Germinal center (tissue), 1 donor: ENCODE measurements around the gene FARS2.
"Not testable (repeated sequence)": the region's sequence is repeated elsewhere in the genome, so short reads cannot be mapped to it uniquely, and the experiment has no call there.

ENCODE experiments used
- DNase-seq: peaks from one replicate; pipeline ENCODE4 v3.0.0; 2012; ENCODE audit warnings: mixed read lengths, low spot score

Gene FARS2

DNA sequence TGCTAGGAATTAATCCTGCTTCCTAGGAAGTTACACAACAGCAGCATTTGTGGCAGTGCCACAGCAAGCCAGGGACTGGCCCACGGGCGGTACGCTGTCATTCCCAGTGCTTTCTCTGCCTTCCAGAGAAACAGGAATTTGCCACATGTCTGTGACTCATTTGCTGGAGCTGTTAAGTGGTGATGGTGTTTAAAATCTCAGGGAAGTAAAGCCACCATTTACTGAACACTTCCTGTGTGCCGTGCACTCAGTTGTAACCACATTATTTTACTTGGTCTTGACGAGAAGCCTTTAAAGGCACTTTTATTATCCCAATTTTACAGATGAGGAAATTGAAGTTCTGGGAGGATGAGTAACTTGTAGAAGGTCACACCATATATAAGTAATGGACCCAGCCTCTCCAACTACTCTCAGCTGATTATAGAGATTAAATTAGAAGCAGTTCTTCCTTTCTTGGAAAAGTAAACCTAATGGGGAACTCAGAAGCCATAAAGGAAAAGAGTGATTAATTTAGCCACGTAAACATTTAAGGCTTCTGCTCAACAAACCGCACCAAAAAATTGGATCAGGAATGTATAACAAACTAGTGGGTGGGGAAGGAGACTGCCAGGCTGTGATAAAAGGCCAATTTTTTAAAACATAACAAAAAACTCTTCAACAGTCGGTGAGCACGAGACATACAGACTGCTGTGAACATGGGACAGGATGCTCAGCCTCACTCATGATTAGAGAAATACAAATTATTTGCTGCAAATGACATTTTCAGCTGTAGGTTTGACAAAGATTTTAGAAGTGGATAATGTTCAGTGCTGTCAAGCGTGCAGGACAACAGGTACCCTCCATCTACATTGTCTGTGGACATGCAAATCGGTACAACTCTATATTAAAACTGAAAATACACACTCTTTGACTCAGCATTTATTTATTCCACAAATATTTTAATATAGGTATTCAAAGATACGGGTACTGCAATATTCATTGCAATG is 434.2 kb downstream of the FARS2 start:
- peak; percentile 63 for DNase-seq

DNA sequence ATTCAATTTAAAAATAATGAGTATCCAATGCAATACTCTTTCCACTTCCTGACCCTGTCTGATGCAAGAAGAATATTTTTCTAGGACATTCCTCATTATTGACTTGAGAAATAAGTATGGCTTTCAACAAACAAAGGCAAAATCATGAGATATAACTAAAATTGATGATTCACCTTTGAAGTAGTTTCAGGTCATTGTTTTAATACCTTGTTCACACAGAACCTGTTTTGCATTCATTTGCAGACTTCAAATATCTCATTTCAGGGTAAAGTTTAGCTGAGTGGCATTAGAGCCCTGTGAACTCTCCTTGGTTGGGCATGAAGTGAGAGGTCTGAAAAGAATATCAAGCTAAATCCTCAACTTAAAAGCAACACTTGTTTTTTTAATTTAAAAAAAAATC is 436.2 kb downstream of the FARS2 start:
- no peak for DNase-seq

DNA sequence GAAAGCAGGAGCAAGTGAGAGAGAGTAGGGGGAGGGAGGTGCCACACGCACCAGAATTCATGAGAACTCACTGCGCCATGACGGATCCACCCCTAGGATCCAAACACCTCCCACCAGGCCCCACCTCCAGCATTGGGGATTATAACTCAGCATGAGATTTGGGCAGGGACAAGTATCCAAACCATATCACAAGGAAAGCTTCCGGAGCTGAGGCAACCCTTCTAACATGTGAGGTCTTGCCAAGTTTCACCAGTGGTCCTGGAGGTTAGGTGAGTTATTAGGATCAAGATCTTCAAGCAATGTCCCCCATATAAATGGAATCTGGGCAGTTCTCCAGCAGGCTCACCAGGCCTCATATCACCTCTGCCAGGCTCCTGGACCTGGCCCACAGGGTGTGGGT is 437.0 kb downstream of the FARS2 start:
- no peak for DNase-seq

GRCh38 chr6:5699064-5699463 is 437.8 kb downstream of the FARS2 start:
- DNase-seq, result not testable (repeated sequence)

DNA sequence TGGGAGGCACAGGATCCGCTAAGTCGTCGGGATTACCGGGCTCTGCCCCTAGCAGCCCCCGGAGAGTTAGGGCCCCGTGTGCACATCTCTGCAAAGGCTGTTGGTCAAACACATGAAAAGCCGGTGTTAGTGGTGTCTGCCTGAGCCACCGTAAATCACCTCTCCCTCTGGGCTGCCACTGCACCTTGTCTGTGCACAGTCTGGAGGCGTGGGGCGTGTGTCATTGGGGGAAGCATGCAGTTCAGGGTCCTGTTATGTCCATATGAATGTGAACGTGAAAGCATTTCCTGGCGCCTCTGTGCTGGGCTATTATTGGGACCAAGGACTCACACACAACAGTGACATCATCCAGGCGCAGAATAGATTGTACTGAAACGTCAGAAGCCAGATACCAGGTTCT is 439.9 kb downstream of the FARS2 start:
- DNase-seq, result no peak

- no peak for DNase-seq
Measured at GRCh38 chr6:5704708-5705107, 443.4 kb downstream of the FARS2 start.

- no peak for DNase-seq
Measured at GRCh38 chr6:5705252-5705651, 443.9 kb downstream of the FARS2 start.

DNA sequence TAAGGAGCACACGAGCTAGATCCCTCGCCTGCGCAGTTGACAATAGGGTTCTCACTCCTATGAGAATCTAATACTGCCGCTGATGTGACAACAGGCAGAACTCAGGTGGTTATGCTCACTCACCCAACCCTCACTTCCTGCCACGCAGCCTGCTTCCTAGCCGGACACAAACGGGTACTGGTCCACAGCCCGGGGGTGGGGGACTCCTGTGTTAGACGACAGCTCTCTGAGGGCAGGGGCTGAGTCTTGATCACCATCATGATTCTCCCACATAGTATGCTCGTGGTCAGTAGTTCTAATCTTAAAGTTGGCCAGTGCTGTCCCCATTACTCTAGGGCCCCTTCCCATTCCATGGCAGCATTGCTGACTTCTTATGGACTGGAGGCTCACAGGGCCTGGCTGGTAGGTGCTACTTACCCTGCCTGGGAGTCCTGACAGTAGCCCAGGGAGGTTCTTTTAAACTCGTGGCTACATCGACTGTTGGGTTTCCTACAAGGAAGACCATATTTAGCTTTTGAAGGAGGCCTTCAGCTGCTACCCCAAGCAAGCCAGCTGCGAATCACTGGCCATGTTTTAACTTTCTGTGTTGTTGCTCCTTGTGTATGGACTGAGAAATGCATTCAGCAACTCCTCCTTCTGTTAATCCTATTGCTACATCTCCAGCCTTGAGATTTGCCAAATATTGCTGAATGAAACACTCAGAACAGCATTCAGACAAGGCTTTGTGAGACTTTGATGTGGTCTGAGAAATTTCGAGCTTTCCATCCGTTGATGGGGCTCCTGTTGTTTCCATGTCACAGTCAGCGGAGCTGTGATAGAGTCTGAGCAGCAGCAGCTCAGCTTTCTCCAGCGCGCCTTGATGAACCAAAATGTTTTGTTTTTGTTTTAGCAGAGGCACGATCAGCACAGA is 445.1 kb downstream of the FARS2 start:
- no peak for DNase-seq

DNA sequence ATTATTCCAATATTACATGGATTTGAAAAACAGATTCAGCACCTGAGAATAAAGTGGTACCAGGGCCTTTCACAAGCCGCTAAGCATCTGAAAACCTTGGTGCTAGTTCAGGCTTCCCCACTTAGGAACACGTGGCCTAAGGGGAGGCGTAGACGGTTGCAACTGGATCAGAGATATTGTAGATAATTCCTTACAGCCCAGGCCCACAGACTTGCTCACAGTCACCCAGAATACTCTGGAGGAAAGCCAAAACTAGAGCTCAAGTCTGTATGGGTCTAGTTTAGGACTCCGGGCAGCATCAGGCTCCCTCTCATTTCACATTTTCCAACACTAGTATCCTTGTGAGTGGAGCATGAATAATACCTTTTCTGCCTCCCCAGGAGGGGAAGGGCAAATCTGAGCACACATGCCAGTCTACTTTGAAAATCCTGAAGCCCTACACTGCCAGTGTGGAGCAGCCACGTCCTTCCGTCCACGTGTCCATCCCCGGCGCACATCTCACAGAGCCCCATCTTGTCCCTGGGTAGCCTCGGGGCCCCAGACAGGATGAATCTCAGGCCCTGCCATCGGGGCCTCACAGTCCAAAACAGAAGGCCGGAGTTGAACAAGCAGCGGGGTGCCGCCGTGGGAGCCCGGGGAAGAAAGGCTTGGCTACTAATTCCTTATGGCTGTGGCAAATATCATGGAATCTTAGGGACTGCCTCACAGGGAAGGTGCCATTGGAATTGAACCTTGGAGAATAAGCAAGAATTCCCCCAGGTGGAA is 446.1 kb downstream of the FARS2 start:
- no peak for DNase-seq

DNA sequence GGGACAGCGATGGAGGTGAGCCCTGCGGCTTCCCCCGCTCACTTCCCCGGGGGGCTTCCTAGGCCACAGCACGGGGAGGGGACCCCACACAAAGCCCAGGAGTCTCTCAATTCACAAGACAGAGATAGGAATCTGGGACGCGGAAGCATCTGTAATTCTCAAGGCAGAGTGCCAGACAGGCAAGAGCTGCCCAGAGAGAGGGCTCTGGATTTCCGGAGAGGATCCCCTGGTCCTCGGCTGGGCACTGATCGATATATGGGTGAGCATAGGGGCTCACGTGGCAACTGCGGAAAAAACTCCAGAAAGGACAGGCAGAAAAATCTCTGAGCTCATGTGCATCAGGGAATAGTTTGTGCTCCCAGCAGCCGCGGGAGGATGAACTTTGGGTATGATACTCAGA is 449.2 kb downstream of the FARS2 start:
- DNase-seq, result no peak

- DNase-seq, result no peak
Measured at GRCh38 chr6:5710936-5711335, 449.6 kb downstream of the FARS2 start.

- DNase-seq, result no peak
Measured at GRCh38 chr6:5712349-5713215, 451.3 kb downstream of the FARS2 start.

GRCh38 chr6:5713519-5713918 is 452.2 kb downstream of the FARS2 start:
- no peak for DNase-seq

DNA sequence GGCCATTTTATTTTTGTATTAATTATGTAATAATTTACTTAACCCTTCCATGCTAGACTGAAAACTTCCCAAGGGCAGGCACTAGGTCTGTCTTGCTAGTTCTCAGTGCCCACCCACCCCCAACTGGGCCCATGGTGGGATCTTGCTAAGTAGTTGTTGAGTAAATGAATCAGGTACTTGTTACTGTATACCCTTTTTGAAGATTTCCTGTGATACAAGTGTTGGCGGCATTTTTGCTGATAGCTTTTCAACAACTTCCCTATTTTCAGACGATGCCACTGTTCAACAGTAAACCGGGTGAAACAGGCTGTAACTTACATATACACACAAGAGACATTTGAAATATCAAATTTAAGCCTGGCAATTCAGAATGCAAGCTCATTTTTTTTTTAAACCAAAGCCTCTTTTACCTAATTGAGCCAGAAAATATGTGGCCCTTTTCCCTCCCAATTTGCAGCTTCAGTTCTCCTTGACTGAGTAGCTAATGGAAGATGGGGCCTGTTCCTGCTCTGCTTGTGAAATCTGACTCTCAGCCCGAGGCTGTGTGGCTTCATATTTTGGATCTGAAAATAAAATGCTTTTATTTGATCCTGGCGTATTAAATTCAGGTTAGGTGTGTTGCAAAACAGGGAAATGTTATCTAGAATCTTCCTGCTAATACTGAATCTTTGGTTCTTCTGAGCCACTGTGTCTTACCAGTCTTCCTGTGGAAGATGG is 457.1 kb downstream of the FARS2 start:
- no peak for DNase-seq

DNA sequence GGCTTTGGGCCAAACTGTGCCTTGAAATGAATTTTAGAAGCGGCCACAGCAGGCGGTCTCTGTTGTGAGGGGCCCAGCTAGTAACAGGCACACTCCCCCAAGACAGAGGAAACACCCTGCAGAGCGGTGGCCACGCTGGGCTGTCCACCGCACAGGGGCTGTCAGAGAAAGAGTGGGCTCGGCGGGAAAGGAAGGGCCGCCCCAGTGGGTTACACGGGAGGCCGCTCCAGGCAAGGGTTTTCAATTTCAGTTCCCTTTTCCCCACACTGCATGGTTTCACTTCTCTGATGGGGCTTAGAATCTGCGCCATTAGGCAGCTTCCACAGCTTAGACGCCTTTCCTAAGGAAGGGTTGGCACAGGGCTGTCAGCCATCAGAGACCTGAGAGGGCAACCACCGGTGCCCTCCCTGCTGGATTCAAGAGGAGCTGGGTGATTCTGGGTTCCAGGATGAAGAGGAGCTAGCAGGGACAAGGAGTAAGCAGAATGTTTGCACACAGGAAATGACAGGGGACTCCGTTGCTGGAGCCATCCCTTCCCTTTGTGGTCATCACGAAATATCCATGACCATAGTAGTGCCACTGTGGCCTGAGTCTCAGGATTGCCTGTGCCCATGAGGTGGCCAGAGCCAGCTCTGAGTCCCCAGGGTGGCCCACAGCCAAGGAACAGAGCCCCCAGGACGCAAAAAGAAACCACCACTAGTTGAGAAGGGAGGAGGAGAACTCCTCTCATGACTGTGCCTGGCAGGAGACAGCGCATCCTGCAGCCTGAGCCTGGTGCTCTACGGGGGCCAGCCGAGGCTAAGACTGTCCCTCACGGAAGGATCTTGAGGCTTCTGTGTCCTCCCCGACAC is 462.8 kb downstream of the FARS2 start:
- DNase-seq, result peak; percentile 80

DNA sequence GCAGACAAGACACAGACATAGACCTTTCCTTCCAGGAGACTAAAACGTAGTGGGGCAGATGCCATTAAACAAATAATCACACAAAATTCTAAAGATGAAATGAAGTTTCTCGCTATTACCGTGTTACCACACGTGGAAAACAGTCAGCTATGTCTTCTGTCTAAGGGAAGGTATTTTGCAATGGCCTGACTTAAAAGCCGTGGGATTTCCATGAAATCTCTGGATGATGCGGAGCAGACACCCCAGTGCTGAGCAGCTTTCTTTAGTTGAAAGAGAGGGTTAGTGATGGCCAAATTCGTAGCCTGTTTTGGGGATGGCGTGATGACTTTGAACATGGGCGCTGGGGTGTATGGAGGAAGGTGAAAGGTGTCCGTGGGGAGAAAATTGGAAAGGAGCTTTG is 463.6 kb downstream of the FARS2 start:
- DNase-seq, result no peak

- peak; percentile 26 for DNase-seq
Measured at GRCh38 chr6:5726976-5727718, 465.8 kb downstream of the FARS2 start.

DNA sequence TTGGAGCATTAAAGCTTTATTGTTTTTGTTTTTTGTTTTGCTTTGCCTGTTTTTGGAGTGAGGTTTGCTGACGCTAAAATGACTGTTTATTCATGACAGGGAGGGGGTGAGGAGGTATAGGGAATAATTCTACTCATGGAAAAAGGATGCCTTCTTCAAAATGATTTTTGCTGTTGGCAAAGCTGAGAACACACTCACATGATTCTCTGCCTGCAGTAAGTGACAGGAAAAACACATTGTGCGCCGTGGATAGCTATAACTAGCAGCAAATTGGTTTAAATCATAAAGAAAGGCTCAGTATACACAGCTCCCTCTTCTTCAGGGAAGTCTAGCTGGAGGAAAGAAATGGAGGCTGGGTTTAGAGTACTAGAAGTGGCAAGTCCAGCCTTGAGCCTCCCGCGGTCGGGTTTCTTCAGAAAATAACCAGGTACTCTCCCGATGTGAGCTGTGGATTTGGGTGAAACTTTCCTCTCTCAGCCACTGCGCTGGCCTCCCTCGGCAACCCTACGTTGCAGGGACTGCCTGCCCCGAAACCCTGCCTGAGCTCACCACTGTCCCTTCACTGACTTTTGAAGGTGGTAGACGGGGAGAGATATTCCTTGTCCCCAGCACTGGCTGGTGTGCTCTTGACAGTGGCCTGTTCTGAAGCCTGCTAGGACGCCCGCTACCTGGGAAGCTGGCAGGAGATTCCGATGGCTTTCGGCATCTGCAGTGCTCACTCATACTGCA is 467.2 kb downstream of the FARS2 start:
- DNase-seq, result no peak
